Natural killer cell (primary cell): Measurements from ENCODE around the gene SEC61B. TPM values are rescaled to one million over a fixed set of nuclear protein-coding genes. Genes with fewer than 3 reads are reported as not detected.
"Not testable (repeated sequence)": the region's sequence is repeated elsewhere in the genome, so short reads cannot be mapped to it uniquely, and the experiment has no call there.

ENCODE experiments used
- ATAC-seq, 3 donors: fragments of 150-1000 bp in 2 of 3; fragments of 200-7000 bp in 1 of 3; cut with Tn5 transposase; 1 replicate in 1 of 3; 2 replicates in 2 of 3; pipeline ENCODE4 v1.10.0; 2021; ENCODE audit warnings: mild to moderate bottlenecking in 2 of 3, moderate library complexity in 2 of 3
- DNase-seq, 2 donors: peaks; one replicate each; pipeline versions ENCODE4 v3.0.0 to v3.0.0-alpha.2; 2013 to 2021; ENCODE audit warnings: mixed read lengths in 1 of 2
- H3K27ac ChIP-seq: one replicate; pipeline ENCODE4 v1.5.1; 2013; ENCODE audit warnings: mild to moderate bottlenecking, low read length
- H3K27me3 ChIP-seq: one replicate; pipeline ENCODE4 v1.6.1; 2013; ENCODE audit warnings: low read length; ENCODE audit not compliant: control insufficient read depth, insufficient read depth
- H3K36me3 ChIP-seq: one replicate; pipeline ENCODE4 v1.6.1; 2013; ENCODE audit warnings: low read length; ENCODE audit not compliant: control insufficient read depth, insufficient read depth
- H3K4me1 ChIP-seq: one replicate; pipeline ENCODE4 v1.6.1; 2013; ENCODE audit warnings: low read length; ENCODE audit not compliant: control insufficient read depth, insufficient read depth
- H3K4me3 ChIP-seq: one replicate; pipeline ENCODE4 v1.5.1; 2013; ENCODE audit warnings: low read length
- H3K9me3 ChIP-seq: one replicate; pipeline ENCODE4 v1.6.1; 2013; ENCODE audit warnings: low read length; ENCODE audit not compliant: control insufficient read depth, insufficient read depth
- H3K27ac Mint-ChIP-seq, 2 donors: one replicate each; pipeline ENCODE4 v1.8.0; 2022; ENCODE audit warnings: mild to moderate bottlenecking in 2 of 2, mixed read lengths in 2 of 2, moderate library complexity in 1 of 2
- H3K27me3 Mint-ChIP-seq, 2 donors: one replicate each; pipeline ENCODE4 v1.8.0; 2022; ENCODE audit warnings: low read depth in 2 of 2, mixed read lengths in 2 of 2
- H3K36me3 Mint-ChIP-seq: one replicate; pipeline ENCODE4 v1.8.0; 2022; ENCODE audit warnings: mixed read lengths
- H3K4me1 Mint-ChIP-seq, 2 donors: one replicate each; pipeline ENCODE4 v1.8.0; 2022; ENCODE audit warnings: mixed read lengths in 2 of 2
- H3K4me3 Mint-ChIP-seq: one replicate; pipeline ENCODE4 v1.8.0; 2022; ENCODE audit warnings: mild to moderate bottlenecking, moderate library complexity, mixed read lengths
- H3K9me3 Mint-ChIP-seq, 2 donors: one replicate each; pipeline ENCODE4 v1.8.0; 2022; ENCODE audit warnings: mixed read lengths in 2 of 2
- CTCF ChIP-seq: fragments of 200-600 bp; IDR thresholded peaks from one replicate; pipeline ENCODE4 v1.8.0; 2022; ENCODE audit warnings: antibody characterized with exemption
- WGBS: methylation state at CpG from one replicate; pipeline ENCODE4 v1.1.7; 2013; ENCODE audit warnings: missing lambda C conversion rate; ENCODE audit not compliant: insufficient coverage; 5-methylcytosine and 5-hydroxymethylcytosine counted together
- intact Hi-C: fragments of 100-400 bp; cut with micrococcal nuclease; formaldehyde crosslinking; loops from one replicate; pipeline ENCODE4 v1.14.2; 2022
- total RNA-seq, 4 donors: library from RNA; stranded (reverse); fragments of 120-200 nt in 1 of 4; gene quantifications; one replicate each; pipeline versions ENCODE4 v1.2.3 to v1.2.4, GENCODE V29; 2013 to 2022

SEC61B gene
- total RNA-seq, 3 donors from 2014 or later (not counting 1 experiment from before 2014, with no cell fraction given): 78.9 to 95.1 (median 93.8) TPM

- WGBS: 27% methylated on average over 1 of the region's 2 CpGs
- peaks cover 25 to 33% of the 10 kb centered on the region in 2 donors for H3K27me3 Mint-ChIP-seq
- Histone ChIP-seq H3K4me1 (no peaks in the 10 kb centered on the region), H3K4me3 (no peak overlapping the region), H3K9me3 (peaks cover 3% of the 10 kb centered on the region), H3K36me3 (no peaks in the 10 kb centered on the region), H3K27me3 (no peaks in the 10 kb centered on the region), H3K27ac (no peak overlapping the region)
- peaks cover 0 to 12% of the 10 kb centered on the region in 2 donors for H3K4me1 Mint-ChIP-seq
- H3K9me3 Mint-ChIP-seq: no peaks in the 10 kb centered on the region
- TF ChIP-seq CTCF: no peak
- intact Hi-C loops: no loop called here
- H3K27ac Mint-ChIP-seq: no peak overlapping the region
- H3K4me3 Mint-ChIP-seq: no peak overlapping the region
- ATAC-seq (no peak), DNase-seq (no peak)
- no peaks in the 10 kb centered on the region for H3K36me3 Mint-ChIP-seq
These were observed 28.6 kb upstream of the SEC61B start for GRCh38 chr9:99193466-99193821.

GRCh38 chr9:99196484-99196883 lies 25.6 kb upstream of the SEC61B start:
- H3K27ac ChIP-seq, H3K27me3 Mint-ChIP-seq, H3K36me3 ChIP-seq, DNase-seq, ATAC-seq, H3K4me1 ChIP-seq, H3K9me3 Mint-ChIP-seq, H3K36me3 Mint-ChIP-seq, H3K4me3 ChIP-seq, intact Hi-C loops, H3K27me3 ChIP-seq, H3K9me3 ChIP-seq, H3K4me3 Mint-ChIP-seq, H3K27ac Mint-ChIP-seq: not testable (repeated sequence)
- WGBS: 76% methylated on average over 5 of the region's 5 CpGs
- peaks cover 0 to 12% of the 10 kb centered on the region in 2 donors for H3K4me1 Mint-ChIP-seq

GRCh38 chr9:99197124-99197630 lies 24.9 kb upstream of the SEC61B start:
- Mint-ChIP-seq H3K4me1 (peaks cover 0 to 12% of the 10 kb centered on the region in 2 donors), H3K27me3 (peaks cover 3 to 8% of the 10 kb centered on the region in 2 donors), H3K36me3 (no peaks in the 10 kb centered on the region), H3K27ac (no peak overlapping the region), H3K9me3 (no peaks in the 10 kb centered on the region), H3K4me3 (no peak overlapping the region)
- Histone ChIP-seq H3K4me3 (no peak overlapping the region), H3K36me3 (no peaks in the 10 kb centered on the region), H3K4me1 (no peaks in the 10 kb centered on the region), H3K27ac (no peak overlapping the region), H3K27me3 (no peaks in the 10 kb centered on the region), H3K9me3 (peaks cover 3% of the 10 kb centered on the region)
- intact Hi-C loops: no loop called here
- DNase-seq (no peak), ATAC-seq (no peak)
- TF ChIP-seq CTCF: no peak
- WGBS: 95% methylated on average over 3 of the region's 3 CpGs

GRCh38 chr9:99197987-99198386 lies 24.1 kb upstream of the SEC61B start:
- Histone ChIP-seq H3K4me3 (no peak overlapping the region), H3K9me3 (peaks cover 3% of the 10 kb centered on the region), H3K27me3 (no peaks in the 10 kb centered on the region), H3K36me3 (no peaks in the 10 kb centered on the region), H3K27ac (no peak overlapping the region), H3K4me1 (no peaks in the 10 kb centered on the region)
- intact Hi-C loops: no loop called here
- no peak for TF ChIP-seq CTCF
- ATAC-seq (no peak), DNase-seq (no peak)
- peaks cover 0 to 11% of the 10 kb centered on the region in 2 donors for H3K4me1 Mint-ChIP-seq
- no peak overlapping the region for H3K27ac Mint-ChIP-seq
- 89% methylated on average over 9 of the region's 9 CpGs for WGBS
- no peaks in the 10 kb centered on the region for H3K36me3 Mint-ChIP-seq
- H3K27me3 Mint-ChIP-seq: peaks cover 0 to 5% of the 10 kb centered on the region in 2 donors
- H3K9me3 Mint-ChIP-seq: no peaks in the 10 kb centered on the region
- H3K4me3 Mint-ChIP-seq: no peak overlapping the region
